Measurements from ENCODE around the gene ITM2A. TPM values are rescaled to one million over a fixed set of nuclear protein-coding genes. Genes with fewer than 3 reads are reported as not detected.

ITM2A gene
- total and polyA plus RNA-seq, 2 donors (not counting 3 experiments of a cell fraction or from before 2014, with no cell fraction given): 3.9 to 10.2 TPM

DNA sequence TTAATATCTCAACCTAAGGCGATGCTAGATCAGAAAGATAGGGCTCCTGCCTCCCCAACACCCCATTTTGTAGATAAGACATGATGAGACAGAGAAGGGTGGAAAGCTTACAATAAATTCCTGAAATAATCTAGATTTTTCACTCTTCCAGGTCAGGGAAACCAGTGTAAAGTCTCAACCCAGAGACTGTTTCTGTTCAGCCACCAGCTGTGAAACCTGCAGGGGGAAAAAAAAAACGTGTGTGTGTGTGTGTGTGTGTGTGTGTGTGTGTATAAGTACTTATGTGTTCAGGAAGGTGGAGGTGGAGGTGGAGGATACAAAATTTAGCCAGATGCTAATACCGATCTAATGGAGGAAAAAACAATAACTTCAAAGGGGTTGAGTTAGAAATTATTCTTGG is 773 bp upstream of the ITM2A start:
- TF ChIP-seq, protein P1, sequence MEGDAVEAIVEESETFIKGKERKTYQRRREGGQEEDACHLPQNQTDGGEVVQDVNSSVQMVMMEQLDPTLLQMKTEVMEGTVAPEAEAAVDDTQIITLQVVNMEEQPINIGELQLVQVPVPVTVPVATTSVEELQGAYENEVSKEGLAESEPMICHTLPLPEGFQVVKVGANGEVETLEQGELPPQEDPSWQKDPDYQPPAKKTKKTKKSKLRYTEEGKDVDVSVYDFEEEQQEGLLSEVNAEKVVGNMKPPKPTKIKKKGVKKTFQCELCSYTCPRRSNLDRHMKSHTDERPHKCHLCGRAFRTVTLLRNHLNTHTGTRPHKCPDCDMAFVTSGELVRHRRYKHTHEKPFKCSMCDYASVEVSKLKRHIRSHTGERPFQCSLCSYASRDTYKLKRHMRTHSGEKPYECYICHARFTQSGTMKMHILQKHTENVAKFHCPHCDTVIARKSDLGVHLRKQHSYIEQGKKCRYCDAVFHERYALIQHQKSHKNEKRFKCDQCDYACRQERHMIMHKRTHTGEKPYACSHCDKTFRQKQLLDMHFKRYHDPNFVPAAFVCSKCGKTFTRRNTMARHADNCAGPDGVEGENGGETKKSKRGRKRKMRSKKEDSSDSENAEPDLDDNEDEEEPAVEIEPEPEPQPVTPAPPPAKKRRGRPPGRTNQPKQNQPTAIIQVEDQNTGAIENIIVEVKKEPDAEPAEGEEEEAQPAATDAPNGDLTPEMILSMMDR (IDR thresholded peaks at IDR 0.05; ENCODE audit: extremely low read depth in 1 of 2, insufficient read depth in 1 of 2, low read depth in 1 of 2, low read length in 2 of 2): no peak
- TF ChIP-seq MYC (IDR thresholded peaks at IDR 0.05; ENCODE audit: low read depth, low read length) (no peak), FOS (IDR thresholded peaks at IDR 0.05; ENCODE audit: borderline replicate concordance, insufficient read depth, low read length) (no peak), GATA2 (IDR thresholded peaks at IDR 0.05; ENCODE audit: insufficient read depth, insufficient read length, low read depth, low read length) (no peak), POLR2AphosphoS5 (IDR thresholded peaks at IDR 0.05; ENCODE audit: insufficient read depth, low read depth, low read length) (no peak), POLR2A (IDR thresholded peaks at IDR 0.05; ENCODE audit: low read depth, low read length) (no peak), JUN (IDR thresholded peaks at IDR 0.05; ENCODE audit: borderline replicate concordance, insufficient read depth, insufficient read length, low read depth) (no peak), EZH2 (IDR thresholded peaks at IDR 0.05; ENCODE audit: borderline replicate concordance, low read depth, low read length, severe bottlenecking) (no peak)
- TF ChIP-seq, protein P2, sequence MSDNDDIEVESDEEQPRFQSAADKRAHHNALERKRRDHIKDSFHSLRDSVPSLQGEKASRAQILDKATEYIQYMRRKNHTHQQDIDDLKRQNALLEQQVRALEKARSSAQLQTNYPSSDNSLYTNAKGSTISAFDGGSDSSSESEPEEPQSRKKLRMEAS (IDR thresholded peaks at IDR 0.05; ENCODE audit: insufficient read depth, insufficient read length): no peak
- Histone ChIP-seq H2AFZ (ENCODE audit: low read depth, low read length) (no peak overlapping the region), H3K27me3 (ENCODE audit: control insufficient read depth in 2 of 2, insufficient read depth in 2 of 2, low read length in 2 of 2) (no peaks in the 10 kb centered on the region), H3K4me2 (ENCODE audit: insufficient read depth, low read length) (no peak overlapping the region), H3K9ac (replicated peaks; ENCODE audit: extremely low read depth, insufficient read depth, low read length) (no peak overlapping the region), H3K79me2 (ENCODE audit: control insufficient read depth, insufficient read depth, low read length) (no peaks in the 10 kb centered on the region), H3K36me3 (ENCODE audit: control insufficient read depth in 2 of 2, extremely low read depth in 1 of 2, insufficient read depth in 2 of 2, low read length in 2 of 2) (no peaks in the 10 kb centered on the region), H3K9me3 (replicated peaks; ENCODE audit: control insufficient read depth, insufficient read depth, low read length) (no peaks in the 10 kb centered on the region), H4K20me1 (replicated peaks; ENCODE audit: control insufficient read depth, extremely low read depth, insufficient read depth, low read length) (no peaks in the 10 kb centered on the region), H3K9me1 (replicated peaks; ENCODE audit: control insufficient read depth, extremely low read depth, insufficient read depth, low read length) (no peaks in the 10 kb centered on the region), H3K4me1 (ENCODE audit: control insufficient read depth, extremely low read depth, insufficient read depth, low read length) (no peaks in the 10 kb centered on the region), H3K4me3 (replicated peaks in 1 of 3; ENCODE audit: insufficient read depth in 1 of 3, low read depth in 1 of 3, low read length in 3 of 3) (no peak overlapping the region), H3K27ac (ENCODE audit: insufficient read depth, low read depth, low read length) (no peak overlapping the region)
- FAIRE-seq: no peak
- ChIA-PET POLR2A (no interaction called here), CTCF (no interaction called here)
- DNase-seq (ENCODE audit: low read depth, low spot score): no peak
- intact Hi-C loops (cut with micrococcal nuclease): loop anchor here (1.0 to 5.0 kb wide), 2 partner anchors 29 to 44 kb away; no protein-coding TSS in a partner anchor
- no TSS peak for BruUV-seq (replicated peaks)
- dilution Hi-C loops (cut with MboI; ENCODE audit: extremely low pct_ligation_motif_present, low sequenced_read_pairs): no loop called here
